HG03571 (cell line): Measurements from ENCODE around the gene STAP2.

ENCODE experiments used
- ATAC-seq: cut with Tn5 transposase; IDR thresholded peaks from one replicate; pipeline ENCODE4 v1.9.1; 2021; ENCODE audit not compliant: unreplicated experiment

STAP2 gene

DNA sequence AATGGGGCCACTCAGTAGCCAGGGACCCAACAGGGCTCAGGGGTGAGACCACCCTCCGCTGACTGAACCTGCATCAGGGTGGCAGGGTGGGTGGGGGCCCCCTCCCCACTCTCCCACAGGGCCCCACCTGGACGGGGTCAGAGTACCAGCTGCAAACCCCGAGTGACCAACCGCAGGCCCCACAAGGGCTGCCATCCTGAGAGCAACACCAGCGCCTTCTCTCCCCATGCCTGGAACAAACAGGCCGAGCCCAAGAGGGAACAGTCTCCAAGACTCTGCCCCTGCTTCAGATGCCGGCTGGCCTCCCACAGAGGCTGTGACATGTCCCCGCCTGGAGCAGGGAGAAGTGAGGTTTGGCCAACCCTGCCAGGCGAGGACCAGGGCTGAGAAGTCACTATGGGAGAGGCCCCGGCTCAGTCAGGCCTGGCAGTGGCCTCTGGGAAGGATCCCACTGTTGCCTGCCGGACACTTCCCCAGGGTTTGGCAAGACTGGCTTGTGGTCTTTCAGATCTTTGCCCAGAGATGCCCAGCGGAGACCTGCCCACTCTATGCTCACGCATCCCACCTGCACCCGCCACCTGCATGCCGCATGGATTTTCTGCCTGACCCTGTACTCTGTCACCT lies 31.9 kb upstream of the STAP2 start:
- no peak for ATAC-seq

DNA sequence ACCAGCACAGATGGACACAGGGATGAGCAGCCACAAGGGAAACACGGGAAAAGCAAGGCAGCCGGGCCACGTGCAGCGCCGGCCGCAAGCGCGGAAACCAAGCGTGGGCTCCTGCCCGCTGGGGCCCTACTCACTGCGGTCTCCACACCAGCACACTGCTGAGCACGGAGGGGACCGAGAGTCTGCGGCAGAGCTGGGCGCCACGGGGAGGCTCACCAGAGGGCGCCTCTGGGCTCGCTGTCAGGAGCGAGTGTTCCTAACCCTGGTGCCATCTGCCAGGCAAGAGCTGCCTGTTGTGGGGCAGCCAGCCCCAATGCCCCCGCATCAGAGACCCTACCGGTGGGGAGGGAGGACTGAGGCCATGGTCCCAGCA lies 31.2 kb upstream of the STAP2 start:
- no peak for ATAC-seq

DNA sequence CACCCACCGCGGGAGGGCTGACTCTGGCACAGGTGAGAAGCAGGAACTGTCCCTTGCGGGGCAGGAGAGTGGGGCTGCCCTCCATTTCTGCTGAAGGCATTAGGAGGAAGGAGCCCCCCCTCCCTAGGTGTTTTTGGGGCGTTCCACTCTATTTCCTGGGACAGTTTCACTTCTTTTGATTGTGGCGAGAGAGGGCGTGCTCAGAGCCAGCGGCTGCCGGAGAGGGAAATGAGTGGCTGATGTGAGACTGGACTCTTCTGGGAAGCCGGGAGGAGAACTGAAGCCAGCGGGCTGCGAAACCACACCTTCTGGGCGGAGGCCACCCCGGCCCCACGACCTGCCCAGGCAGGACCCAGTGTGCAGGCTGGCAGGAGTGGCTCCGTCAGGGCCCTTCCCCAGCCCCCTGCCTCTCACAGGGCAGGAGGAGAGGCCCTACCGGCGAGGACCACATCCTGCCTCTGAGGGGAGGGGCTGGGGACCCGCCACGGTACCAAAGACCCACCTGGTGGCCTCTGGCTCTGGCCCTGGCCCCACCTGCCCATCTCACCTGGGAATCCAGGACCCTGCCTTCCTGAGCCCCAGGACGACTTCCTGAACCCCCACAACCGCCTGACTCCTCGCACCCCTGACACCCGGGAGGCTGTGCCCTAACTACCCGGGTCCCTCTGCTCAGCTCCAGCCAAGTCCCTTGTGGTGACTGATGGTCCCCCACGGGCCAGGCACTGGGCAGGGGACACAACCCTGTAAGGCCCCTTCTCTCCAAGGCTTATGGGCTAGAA lies 30.7 kb upstream of the STAP2 start:
- ATAC-seq, result peak; percentile 53

DNA sequence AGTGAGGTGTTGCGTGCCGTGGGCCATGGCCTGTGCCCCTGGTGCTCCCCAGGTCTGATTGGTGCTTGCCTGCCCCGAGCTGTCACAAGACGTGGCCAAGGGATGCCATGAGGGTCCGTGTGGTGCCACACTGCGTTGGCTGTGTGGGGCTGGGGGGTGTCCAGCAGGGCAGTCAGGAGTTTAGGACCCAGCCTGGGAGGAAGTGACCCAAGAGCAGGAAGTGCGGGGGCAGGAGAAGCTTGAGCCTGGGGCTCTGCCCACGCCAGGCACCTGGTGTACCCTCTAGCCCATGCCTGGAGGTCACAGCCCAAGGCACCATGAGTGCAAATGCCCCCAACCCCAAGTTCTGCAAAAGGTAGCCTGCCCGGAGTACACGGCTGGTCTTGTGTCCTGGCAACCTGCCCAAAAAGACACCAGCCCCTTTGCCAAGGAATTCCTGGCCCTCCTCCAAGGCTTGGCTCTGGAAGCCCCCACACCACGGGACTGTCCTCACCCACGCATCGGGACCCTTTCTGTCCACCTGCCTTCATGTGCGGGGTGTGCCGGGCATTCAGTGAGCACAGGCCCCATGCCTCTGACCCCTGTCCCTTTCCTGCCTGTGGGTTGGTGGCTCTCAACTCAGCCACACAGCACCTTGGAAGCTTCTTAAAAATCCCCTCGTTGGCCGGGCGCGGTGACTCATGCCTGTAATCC lies 29.6 kb upstream of the STAP2 start:
- no peak for ATAC-seq

DNA sequence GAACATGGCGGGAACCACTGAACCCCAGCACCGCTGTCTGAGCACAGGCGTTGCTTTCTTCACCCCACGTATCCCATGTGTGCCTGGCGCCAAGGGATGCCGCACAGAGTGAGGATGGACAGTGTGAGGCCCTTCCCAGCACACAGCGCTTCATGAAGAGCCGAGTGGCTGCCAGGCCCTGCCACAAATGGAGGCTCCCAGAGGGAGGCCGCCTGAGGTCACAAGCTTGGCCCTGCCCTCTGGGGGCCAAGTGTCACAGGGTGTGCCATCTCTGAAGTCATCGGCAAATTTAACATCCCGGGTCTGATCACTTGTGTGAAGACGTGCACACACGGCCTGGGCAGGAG lies 29.1 kb upstream of the STAP2 start:
- no peak for ATAC-seq

DNA sequence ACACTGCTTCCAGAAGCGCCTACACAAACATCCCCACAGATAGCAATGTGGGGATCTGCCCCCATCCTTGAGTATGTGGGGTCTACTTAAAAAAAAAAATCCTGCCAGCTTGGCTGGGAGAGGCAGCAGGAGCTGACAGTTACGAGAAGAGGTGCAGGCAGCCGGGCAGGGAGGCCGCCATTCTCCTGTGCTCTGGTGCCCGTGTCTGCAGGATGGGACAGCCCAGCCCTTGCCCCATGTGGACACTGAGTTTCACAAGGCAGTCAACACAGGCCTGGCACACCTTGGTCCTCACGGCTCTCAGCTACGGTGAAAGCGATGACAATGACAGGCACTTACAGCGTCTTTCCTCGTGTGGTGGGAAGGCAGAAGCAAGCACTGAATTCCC lies 28.7 kb upstream of the STAP2 start:
- ATAC-seq, result no peak

DNA sequence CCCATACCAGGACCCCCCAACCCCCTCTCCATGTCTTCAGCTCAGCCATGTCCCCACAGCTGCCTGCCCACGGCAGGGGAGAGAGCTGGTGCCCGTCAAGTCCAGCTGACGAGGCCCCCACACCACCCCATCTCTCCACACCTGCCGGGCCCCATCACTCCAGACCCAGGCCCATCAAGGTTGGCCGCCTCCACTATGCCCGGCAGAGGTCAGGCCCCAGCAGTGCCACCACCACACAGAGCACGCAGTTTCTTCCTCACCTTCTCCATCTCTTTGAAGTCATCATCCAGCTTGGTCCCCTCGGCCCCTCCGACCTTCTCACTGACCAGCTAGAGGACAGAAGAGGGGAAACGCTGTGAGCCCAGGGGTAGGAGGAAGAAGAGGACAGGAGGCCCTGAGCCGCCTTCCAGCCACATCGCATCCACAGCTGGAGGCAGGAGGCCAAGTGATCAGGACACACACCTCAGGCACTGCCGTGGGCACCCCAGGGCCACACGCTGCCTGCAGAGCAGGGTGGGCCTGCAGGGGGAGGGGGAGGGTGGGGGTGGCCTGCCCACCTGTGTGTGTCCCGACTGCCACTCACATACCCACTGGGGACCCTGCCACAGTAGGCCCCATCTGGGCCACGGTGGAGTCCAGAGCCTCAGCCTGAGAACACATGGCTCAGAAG lies 28.2 kb upstream of the STAP2 start:
- no peak for ATAC-seq

DNA sequence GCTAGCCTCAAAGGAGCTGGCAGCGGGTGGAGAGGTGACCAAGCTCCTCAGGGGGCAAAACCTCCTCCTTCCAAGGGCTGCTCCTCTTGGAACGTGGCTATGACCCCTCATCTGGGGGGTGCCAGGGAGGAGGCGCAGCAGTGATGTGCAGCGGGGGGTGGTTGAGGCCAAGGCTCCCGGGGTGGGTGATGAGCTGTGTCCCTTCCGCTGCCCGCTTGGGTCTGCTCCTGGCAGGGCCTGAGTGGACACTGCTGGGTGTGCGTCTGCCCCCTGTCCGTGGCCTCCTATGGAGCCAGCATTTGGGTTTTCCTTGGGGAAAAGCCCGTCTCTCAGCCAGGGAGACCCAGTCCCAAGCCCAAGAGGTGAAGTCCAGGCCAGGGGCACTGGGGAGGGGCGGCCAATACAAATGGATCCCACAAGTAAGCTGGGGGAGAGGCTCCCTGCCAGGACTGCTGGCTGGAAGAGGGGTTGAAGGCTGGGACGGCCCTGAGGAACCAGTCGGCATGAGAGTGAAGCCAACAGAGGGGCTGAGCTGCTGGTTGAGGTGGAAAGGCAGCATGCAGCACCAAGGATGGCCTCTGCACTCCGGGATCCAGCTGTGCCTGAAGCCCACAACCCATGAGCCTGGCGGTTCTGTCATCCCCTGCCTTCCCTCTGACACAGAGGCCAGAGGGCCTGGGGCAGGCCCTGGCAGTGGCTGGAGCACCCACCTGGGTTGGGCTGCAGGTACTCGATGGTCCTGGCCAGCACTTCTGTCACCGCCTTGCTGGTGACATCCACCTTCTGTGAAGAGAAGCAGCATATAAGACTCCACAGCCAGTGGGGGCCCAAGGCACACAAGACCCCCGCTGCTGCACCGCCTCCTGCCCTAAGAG lies 27.4 kb upstream of the STAP2 start:
- no peak for ATAC-seq

DNA sequence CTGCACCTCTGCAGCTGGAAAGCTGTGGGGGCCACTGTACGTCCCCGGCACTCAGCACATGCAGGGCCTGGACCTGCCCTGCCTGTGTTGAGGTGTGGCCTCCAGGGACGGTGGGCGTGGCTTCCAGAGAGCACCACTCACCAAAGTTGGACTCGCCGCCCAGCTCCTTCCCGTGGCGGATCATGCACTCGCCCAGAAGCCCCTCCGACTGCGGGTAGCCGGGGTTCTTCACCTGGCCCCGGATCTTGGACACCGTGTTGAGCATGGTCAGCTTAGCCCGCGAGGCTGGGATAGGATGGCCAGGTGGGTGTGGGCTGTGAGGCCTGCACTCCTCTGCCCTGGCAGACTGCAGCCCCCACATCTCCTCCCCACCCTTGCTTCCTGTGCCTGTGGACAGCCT lies 26.7 kb upstream of the STAP2 start:
- no peak for ATAC-seq

DNA sequence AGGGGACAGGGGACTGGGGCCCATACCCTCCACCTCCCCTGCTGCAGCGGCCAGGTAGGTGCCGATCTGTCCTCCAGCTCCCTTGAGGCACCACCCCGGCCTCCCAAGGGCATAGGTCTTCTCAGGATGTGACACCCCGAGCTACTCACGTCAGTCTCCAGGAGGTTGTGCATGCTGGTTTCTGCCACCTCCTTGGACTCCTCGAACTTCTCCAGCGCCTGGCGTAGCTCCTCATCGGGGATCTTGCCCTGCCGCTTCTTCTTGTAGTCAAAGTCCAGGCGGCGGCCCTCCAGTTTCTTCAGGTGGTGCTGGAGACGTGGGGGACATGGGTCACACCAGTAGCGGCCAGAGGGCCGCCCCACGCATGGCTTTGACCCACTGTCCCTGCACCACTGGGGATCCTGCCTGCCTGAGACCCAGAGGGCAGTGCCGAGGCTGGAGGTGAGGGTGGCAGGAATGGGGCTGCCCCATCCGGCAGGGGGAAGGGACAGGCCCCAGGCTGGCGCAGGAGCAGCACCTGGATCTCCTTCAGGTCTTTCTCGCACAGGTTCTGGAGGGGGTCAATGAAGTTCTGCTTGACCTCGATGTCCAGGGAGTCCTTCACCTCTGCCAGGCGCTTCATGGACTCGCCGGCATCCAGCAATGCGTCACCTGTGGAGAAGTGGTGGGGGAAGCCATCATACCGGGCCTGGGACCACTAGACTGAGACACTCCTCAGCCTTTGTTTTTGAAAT lies 25.1 kb upstream of the STAP2 start:
- ATAC-seq, result no peak

DNA sequence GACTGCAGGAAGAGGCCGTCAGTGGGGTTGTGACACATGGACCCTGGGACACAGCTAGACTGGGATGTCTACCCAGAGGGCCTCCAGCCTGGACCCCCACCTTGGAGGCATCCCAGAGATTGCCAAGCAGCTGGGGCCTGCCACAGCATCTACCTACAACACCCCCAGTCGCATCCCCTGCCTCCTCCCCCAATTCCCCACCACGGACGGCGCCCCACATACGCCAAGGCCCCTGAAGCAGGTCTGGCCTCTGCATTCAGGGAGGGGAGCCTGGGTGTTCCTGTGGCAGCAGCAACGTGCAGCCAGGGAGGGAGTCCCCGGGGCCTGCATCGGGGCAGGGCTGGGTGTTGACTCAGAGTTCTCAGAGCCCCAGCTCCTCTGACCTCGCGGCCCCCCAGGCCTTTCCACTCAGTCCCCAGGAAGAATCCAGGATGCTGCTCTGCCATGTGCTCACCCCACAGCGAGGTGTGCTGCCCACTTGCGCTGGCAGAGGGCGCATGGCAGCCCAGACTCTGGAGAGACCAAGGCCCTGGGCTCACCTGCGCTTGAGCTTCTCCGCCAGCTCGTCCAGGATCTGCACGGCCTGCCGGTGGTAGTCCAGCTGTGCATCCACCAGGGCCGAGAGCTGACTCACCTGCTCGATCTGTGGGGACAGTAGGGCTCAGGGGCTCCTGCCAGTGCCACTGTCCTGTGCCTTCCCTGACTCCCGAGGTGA lies 24.4 kb upstream of the STAP2 start:
- no peak for ATAC-seq

DNA sequence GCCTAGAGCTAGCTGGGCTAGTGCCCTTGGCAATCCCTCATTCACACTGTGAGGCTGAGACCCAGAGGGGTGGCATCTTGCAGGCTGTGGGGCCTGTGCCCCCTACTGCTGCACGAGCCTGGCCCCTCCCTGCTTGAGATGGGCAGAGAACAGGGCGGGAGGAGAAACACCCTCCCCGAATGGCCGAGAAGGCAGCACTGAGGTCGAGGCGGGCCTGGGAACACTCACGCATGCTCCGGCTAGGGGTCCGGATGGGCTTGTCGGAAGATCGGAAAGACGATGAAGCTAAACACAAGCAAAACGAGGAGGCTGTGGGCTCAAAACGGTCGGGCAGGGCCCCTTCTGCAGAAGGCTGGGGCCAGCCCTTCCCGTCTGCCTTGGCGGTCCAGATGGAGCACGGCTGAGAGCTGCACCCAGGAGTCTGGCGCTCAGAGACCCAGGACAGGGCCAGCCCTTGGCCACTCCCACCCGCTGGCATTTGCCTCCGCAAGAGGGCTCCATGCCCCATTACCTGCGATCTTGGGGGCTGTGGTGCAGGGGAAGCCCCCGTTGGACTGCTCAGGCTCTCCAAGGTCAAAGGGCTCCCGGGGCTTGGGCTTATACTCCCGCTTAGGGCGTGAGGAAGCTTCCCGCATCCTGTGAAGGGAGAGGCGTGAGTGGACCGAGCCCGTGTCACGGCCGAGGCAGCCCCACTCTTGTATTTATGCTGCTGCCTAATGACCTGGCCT lies 23.6 kb upstream of the STAP2 start:
- no peak for ATAC-seq

DNA sequence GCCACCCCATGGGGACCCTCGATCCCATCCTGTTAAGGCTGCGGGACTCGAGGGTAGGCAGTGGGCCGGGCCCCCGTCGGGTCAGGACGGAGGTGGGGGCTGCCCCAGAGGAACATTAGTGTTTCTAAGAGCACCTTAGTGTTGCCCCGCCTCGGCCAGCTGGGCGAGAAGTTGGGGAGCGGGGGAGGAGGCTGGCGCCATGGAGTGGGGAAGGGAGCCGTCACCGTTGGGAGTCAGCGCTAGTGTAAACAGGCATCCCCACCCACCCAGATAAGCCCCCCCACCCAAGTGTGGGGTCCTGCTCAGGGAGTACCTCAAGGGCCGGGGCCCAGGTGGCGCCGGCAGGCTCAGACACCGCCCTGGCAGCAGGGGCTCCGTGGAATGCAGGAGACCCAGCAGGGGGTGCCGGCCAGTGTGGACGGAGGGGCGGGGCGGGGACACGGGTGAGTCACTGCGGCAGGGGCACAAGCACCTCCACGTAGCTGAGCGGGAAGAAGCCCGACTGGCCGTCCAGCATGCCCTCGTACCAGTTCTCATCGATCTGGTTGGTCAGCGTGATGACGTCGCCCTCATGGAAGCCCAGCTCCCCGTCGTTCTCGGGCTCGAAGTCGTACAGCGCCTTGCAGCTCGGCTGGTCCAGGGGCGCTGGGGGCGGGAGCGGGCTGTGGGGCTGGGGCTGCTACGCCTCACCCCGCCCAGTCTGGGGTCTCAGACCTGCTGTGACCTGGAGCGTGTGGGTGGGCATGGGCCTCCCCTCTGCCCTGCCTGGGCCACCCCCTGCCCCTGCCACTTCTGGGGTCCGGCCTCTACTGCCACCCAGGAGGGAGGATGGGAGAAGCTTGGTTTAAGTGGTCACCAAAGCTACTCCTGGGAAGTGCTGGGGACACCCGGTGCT lies 22.8 kb upstream of the STAP2 start:
- no peak for ATAC-seq

DNA sequence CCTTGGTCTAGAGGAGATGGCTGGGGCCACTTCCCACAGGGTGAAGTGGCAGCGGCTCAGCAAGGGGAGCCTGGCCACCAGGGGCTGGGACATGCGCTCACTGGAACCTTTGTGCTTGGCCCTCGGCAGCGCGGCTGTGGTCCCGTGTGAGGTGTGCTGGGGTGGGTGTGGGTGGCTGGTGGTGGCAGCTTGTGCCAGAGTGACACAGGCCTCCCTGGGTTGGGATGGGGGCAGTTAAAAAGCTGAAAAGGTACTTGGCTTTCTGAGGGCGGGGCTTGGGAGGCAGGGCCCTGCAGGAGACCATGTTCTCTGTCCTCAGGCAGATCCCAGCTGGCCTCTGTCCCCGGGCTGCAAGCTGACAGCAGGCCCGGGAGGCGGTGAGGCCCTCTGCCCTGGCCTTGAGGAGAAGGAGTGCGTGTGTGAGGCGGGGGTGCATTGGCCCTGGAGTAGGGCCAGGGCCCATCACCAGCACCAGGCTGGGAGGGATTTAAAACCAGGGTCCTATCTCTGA lies 22.1 kb upstream of the STAP2 start:
- ATAC-seq, result no peak

DNA sequence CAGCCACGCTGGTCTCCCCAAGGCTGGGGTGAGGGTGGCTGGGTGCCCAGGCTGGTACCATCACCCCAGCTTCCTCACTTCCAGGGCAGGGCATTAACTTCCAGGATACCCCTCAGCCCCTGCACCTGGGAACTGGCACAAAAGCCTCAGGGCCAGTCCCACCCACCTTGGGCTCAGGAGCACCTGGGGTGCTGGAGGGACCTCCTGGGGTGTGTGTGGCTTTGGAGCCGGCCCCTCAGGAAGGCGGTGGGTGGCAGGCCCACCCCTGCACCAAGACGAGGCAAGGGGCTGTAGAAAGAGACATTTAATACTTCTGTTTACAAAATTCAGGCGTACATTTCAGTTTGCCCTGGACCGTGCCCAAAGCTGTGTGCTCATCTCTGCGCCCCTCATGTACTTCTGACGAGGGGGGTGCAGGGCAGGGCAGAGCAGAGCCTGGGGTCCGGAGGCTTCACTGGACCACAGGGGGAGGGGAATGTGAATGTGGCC lies 21.5 kb upstream of the STAP2 start:
- ATAC-seq, result no peak

DNA sequence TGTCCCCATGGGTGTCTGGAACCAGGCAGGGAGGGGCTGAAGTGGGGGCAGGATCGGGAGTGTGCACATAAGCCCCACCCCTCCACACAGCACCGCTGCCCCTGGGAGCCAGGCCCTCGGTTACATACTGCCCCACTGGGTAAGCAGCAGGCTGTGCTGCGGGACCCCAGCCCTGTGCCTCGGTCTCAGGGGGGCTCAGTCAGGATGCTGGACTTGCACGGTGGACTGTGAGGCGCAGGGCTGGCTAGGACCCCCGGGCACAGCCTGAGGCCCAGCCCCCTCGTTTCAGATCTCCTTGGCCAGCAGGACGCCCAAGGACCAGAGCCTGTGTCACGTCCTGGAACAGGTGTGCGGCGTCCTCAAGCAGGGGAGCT lies 21.0 kb upstream of the STAP2 start:
- no peak for ATAC-seq

DNA sequence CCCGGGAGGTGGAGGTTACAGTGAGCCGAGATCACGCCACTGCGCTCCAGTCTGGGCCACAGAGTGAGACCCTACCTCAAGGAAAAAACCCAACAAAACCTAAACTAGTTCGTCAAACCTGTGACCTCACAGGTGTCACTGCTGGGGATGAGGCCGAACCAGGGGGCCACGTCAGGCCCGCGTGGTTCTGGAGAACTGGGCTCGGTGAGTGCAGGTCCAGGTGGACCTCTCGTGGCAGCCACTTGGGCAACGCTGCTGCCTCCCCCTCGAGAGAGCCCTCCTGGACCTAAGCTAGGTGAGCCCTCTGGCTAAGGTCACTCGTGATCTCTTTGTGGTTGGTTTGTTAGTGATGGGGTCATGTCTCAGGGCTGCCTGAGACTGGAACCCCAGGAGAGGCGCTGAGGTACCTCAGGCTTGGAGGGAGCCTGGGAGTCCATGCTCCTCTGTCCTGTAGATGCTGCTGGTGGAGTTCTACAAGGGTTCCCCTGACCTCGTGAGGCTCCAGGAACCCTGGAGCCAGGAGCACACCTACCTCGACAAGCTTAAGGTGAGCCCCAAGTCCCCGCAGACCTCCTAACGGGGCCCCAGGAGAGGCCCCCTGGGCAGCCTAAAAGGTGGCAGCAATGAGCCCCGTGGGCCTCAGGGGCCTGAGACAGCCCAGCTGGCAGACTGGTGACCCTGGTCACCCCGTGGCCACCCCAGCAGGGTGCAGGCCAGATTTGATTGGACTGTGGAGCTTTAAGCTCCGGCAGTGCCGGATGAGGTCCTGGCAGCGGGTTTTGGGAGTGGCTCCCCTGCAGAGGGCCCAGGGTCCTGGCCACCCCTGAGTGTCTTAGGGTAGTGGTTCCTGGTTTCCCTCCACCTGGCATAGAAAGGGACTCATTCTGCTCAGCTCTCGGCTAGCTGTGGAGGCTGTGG lies 20.3 kb upstream of the STAP2 start:
- no peak for ATAC-seq
